ENCODE measurements around the gene TXLNA. TPM values are rescaled to one million over a fixed set of nuclear protein-coding genes. Genes with fewer than 3 reads are reported as not detected.

TXLNA gene
- total RNA-seq, 1 donor from 2014 or later: 55.6 TPM

- no peak for TF ChIP-seq CTCF (IDR thresholded peaks at IDR 0.05; ENCODE audit: unreplicated experiment)
- Mint-ChIP-seq H3K9me3 (ENCODE audit: low read depth) (no peaks in the 10 kb centered on the region), H3K36me3 (ENCODE audit: insufficient read depth) (peaks cover 20% of the 10 kb centered on the region), H3K4me1 (ENCODE audit: low read depth) (peaks cover 7% of the 10 kb centered on the region), H3K27ac (peak overlapping the region; percentile 10), H3K4me3 (ENCODE audit: low read depth) (no peak overlapping the region), H3K27me3 (no peaks in the 10 kb centered on the region)
- DNase-seq (ENCODE audit: low spot score, unreplicated experiment): no peak
These were observed 16.7 kb downstream of the TXLNA start for GRCh38 chr1:32195972-32196823.

- Mint-ChIP-seq H3K36me3 (ENCODE audit: insufficient read depth) (peaks cover 13% of the 10 kb centered on the region), H3K4me3 (ENCODE audit: low read depth) (no peak overlapping the region), H3K9me3 (ENCODE audit: low read depth) (no peaks in the 10 kb centered on the region), H3K27me3 (no peaks in the 10 kb centered on the region), H3K4me1 (ENCODE audit: low read depth) (peaks cover 12% of the 10 kb centered on the region), H3K27ac (peak overlapping the region; percentile 10)
- no peak for TF ChIP-seq CTCF (IDR thresholded peaks at IDR 0.05; ENCODE audit: unreplicated experiment)
- no peak for DNase-seq (ENCODE audit: low spot score, unreplicated experiment)
These were observed 17.6 kb downstream of the TXLNA start for GRCh38 chr1:32197074-32197473.

- Mint-ChIP-seq H3K4me3 (ENCODE audit: low read depth) (no peak overlapping the region), H3K4me1 (ENCODE audit: low read depth) (peaks cover 12% of the 10 kb centered on the region), H3K27me3 (no peaks in the 10 kb centered on the region), H3K9me3 (ENCODE audit: low read depth) (no peaks in the 10 kb centered on the region), H3K27ac (no peak overlapping the region), H3K36me3 (ENCODE audit: insufficient read depth) (peaks cover 10% of the 10 kb centered on the region)
- DNase-seq (ENCODE audit: low spot score, unreplicated experiment): no peak
- no peak for TF ChIP-seq CTCF (IDR thresholded peaks at IDR 0.05; ENCODE audit: unreplicated experiment)
These were observed 18.4 kb downstream of the TXLNA start for GRCh38 chr1:32197837-32198236.

- H3K4me1 Mint-ChIP-seq (ENCODE audit: low read depth): peaks cover 12% of the 10 kb centered on the region
- no peak for DNase-seq (ENCODE audit: low spot score, unreplicated experiment)
- H3K27me3 Mint-ChIP-seq: no peaks in the 10 kb centered on the region
- H3K36me3 Mint-ChIP-seq (ENCODE audit: insufficient read depth): peaks cover 8% of the 10 kb centered on the region
- peak overlapping the region; percentile 60 for H3K27ac Mint-ChIP-seq
- H3K9me3 Mint-ChIP-seq (ENCODE audit: low read depth): no peaks in the 10 kb centered on the region
- TF ChIP-seq CTCF (IDR thresholded peaks at IDR 0.05; ENCODE audit: unreplicated experiment): no peak
- no peak overlapping the region for H3K4me3 Mint-ChIP-seq (ENCODE audit: low read depth)
These were observed 19.0 kb downstream of the TXLNA start for GRCh38 chr1:32198237-32199042.

GRCh38 chr1:32199043-32199716 is 19.7 kb downstream of the TXLNA start:
- H3K9me3 Mint-ChIP-seq (ENCODE audit: low read depth): no peaks in the 10 kb centered on the region
- peaks cover 12% of the 10 kb centered on the region for H3K4me1 Mint-ChIP-seq (ENCODE audit: low read depth)
- H3K36me3 Mint-ChIP-seq (ENCODE audit: insufficient read depth): peaks cover 5% of the 10 kb centered on the region
- no peak for TF ChIP-seq CTCF (IDR thresholded peaks at IDR 0.05; ENCODE audit: unreplicated experiment)
- no peak overlapping the region for H3K27ac Mint-ChIP-seq
- DNase-seq (ENCODE audit: low spot score, unreplicated experiment): no peak
- no peak overlapping the region for H3K4me3 Mint-ChIP-seq (ENCODE audit: low read depth)
- H3K27me3 Mint-ChIP-seq: no peaks in the 10 kb centered on the region

Data from progenitor cell of endocrine pancreas (in vitro differentiated cells).